SKM-1 (cell line): Measurements from ENCODE around the gene ARL3.
"Not testable (repeated sequence)": the region's sequence is repeated elsewhere in the genome, so short reads cannot be mapped to it uniquely, and the experiment has no call there.

Source experiments
- DNase-seq: peaks from one replicate; lab custom pipeline; 2025; ENCODE audit not compliant: unreplicated experiment; lab: John Stamatoyannopoulos, UW

Gene ARL3

DNA sequence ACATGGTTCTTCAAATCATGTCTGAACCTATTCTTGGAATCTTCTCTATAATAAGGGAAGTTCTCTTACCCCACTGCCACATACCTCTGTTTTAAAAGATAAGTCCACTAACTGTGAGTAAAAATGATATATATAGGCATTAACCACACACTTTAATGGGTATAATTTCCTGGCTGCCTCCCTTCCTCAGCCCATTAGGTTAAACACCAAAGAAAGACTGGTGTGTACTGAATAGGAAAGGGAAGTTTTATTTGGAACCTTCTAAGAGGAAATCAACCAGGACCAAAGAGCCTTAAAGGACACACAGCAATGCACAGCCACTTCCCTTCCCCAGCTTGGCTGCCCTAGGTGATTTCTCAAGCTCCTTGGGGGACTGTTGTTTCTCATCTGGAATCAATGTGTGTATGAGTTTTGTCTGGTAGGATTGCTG lies 24.5 kb upstream of the ARL3 start:
- peak; percentile 59 for DNase-seq

GRCh38 chr10:102735065-102735562 lies 20.9 kb upstream of the ARL3 start:
- DNase-seq = no peak

DNA sequence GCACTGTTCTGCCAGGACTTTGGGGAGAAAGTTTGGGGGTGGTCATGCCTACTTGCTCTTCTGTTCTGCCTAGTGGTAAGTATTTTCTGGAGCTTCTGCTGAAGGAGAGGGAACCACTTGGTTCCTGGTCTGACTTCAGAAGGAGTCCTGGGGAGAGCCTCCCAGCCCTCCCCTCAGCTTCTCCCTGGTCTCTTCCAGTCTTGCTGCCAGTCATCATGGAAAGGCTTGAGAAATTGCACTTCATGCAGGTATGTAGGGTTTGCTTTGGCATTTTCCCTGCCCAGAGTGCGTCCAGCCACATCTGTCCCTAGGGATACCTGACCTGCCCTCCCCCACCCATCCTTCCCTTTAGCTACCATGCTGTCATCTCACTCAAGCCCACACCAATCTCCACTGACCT lies 18.5 kb upstream of the ARL3 start:
- no peak for DNase-seq

DNA sequence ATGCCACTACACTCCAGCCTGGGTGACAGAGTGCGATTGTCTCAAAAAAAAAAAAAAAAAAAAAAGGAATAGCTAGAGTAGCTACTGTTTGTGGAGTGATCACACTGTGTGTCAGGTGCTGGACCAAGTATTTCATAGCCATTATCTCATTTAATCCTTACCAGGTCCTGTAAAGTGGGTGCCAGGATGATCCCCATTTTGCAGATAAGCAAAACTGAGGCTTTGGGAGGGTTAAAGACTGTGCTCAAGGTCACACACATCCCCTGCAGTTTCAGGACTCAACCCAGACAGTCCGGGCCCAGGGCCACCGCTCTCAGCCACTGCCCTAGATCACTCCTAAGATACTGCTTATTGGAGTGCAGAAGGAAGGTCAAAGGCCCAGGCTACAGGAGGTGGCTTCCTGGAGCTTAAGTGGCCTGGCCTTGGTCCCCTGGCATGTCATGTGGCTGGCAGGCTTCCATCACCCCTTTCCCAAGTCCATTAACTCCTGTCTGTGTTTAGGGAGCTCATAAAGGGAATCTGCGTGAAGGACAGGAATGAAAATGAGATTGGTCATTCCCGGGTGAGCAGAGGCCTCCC lies 17.1 kb upstream of the ARL3 start:
- no peak for DNase-seq

DNA sequence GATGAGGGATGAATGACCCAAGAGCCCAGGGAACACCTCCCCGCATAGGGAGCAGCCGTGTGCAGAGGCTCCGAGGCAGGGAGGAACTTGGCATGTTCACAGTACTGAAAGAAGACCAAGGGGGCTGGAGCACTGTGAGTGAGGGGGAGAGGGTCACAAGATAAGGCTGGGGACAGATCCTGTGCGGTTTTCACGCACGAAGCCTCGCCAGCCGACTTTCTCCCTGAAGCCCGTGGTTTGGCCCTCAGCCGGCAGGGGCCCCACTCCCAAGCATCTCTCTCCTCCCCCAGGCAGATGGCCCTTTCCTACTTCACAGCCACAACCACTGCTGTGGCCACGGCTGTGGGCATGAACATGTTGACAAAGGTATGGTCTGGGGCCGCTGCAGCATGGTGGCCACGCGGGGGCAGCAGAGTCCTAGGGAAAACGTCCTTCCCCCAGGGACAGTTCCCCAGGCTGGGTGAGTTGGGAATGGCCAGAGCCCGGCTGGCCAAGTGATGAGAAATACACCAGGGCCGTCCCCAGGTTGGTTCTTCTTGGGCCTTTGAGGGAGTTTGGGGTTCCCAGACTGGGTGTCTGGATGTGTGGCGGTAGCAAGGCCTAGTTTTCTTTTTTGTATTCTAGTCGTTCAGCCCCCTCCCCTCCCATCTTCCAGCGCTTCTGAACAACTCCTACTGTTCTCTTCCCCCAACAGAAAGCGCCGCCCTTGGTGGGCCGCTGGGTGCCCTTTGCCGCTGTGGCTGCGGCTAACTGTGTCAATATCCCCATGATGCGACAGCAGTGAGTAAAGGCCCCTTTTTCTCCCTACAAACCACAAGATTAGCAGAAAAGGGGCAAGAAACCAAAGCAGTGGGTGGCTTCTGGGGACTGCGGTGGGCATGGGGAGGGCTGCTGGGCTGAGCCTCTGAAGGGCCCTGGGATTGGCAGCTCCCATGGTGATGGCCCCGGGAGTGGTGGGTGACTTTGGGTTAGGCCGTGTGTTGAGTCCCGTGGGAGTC lies 15.1 kb upstream of the ARL3 start:
- peak; percentile 49 for DNase-seq

- DNase-seq = no peak
These were observed 13.0 kb upstream of the ARL3 start for GRCh38 chr10:102727037-102727818.

DNA sequence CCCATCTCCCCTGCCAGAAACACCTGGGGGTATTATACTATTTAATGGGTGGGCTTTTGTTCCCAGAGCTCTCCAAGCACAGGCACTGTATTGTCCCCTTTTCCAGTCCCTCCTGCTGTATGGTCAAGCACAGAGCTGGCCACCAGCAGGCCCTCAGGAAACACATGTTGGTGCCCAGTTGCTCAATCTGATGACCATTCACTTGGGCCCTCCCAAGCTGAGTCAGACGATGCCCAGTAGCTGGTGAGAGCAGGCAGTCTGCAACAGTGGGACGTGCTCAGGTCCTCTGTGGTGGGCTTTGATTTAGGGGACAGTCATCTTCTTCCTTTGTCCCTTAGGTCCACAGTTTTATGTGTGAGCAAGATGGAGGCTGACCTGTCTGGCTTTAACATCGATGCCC lies 12.1 kb upstream of the ARL3 start:
- no peak for DNase-seq

DNA sequence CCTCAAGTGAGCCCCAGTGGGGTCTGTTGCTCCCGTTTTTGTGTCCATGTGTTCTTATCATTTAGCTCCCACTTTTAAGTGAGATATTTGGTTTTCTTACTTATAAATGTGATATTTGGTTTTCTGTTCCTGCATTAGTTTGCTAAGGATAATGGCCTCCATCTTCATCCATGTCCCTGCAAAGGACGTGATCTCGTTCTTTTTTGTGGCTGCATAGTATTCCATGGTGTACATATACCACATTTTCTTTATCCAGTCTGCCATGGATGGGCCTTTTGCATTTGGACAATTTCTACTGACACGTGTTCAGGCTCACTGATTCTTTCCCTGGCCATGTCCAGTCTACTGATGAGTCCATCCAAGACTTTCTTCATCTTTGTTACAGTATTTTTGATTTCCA lies 9.8 kb upstream of the ARL3 start:
- no peak for DNase-seq

- DNase-seq = no peak
These were observed 7.8 kb upstream of the ARL3 start for GRCh38 chr10:102721954-102722353.

DNA sequence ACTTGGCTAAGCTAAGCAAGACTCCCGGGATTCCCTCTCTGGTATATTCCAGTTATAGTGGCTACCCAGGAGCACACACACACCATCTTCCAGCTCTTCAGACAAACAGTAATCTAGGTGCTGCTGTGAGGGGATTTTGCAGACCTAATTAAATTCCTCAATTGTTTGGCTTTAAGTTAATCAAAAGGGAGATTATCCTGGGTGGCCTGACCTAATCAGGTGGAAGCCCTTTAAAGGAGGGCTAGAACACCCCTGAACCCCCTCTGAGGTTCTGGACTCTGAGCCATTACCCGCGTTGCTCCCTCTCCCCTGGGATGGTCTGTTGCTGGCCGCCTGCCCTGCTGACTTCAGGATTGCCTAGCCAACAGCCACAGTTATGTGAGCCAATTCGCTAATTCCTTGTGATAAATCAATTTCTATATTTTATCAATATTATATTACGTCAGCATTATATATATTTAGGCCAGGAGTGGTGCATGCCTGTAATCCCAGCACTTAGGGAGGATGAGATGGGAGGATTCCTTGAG lies 6.6 kb upstream of the ARL3 start:
- no peak for DNase-seq

- no peak for DNase-seq
These were observed 6.1 kb upstream of the ARL3 start for GRCh38 chr10:102720337-102720736.

DNA sequence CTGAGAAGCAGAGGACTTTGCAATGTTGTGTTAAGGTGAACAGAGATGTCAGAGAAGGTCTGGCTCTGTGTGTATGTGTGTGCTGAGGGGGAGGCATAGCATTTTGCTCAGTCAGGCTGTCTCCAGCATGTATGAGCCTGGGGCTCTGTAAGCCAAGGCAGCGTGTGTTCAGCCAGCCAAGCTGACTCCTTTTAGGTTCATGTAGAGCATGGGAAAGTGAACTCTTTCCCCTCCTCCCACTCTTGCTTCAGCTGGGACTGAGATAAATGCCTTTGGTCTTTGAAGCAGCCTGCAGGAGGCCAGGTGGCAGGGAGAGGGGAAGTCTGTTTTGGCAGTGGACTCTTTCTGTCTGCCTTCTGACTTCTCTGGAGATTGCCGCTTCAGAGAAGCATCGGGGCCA lies 4.0 kb upstream of the ARL3 start:
- no peak for DNase-seq

GRCh38 chr10:102716900-102717565 lies 2.8 kb upstream of the ARL3 start:
- DNase-seq = not testable (repeated sequence)

GRCh38 chr10:102715880-102716279 lies 1.7 kb upstream of the ARL3 start:
- DNase-seq = no peak

GRCh38 chr10:102714621-102715455 lies 641 bp upstream of the ARL3 start, which contains the start of gene SFXN2:
SFXN2 (plus strand) TSS chr10:102714636; CDS start chr10:102726637, 12,001 bp downstream.
- no peak for DNase-seq

DNA sequence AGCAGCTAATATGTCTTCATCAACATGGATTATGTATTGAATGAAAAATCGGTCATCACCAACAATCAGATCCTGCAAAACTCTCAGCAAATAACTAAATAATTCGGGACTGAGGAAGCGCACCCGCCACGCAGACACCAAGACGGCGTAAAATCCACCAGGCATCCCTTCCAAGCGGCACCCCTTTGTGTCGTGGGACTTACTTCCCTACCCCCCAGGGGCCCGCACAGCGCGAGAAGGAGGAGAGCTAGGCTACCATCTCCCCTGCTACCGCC lies 721 bp downstream of the ARL3 start:
- peak; percentile 53 for DNase-seq

DNA sequence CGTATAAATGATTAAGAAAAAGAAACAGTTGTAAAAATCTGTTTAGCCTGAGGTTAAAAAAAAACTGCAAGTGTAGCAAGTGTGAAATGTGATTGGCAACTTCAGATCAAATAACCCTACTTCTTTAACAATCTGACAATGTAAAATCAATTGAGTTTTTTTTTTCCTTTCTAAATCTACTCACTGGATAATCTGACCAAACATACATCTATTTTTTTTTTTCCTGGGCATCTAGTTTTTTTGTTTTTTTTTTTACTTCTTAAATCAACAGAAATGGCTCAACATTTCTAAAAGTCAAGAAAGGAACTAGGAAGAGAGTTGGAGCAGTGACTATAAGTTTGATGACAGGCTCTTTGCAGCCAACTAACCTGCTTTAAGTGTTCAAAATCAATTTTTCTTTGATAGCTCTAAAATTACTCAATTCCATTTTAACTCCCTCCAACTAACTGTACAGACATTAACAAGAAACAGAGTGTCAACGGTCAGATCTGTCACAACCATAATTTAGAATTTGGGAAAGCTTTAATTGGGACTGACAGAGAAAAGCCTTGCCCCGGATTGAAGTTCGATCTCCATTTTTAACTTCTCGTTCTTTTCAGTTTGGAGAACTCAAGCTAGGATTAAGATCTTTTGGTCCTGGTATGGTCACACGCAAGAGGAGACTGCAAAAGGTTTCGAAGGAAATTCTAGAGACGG lies 1.2 kb downstream of the ARL3 start:
- no peak for DNase-seq

- DNase-seq = no peak
These were observed 2.1 kb downstream of the ARL3 start for GRCh38 chr10:102712089-102712488.

GRCh38 chr10:102710609-102711008 lies 3.6 kb downstream of the ARL3 start:
- DNase-seq = no peak
